Ascending aorta (tissue), 2 donors: ENCODE data around the gene PIR. TPM values are rescaled to one million over a fixed set of nuclear protein-coding genes. Genes with fewer than 3 reads are reported as not detected.

Source experiments
- DNase-seq, 2 donors: peaks; one replicate each; pipeline ENCODE4 v3.0.0-alpha.2; 2019; ENCODE audit warnings: low spot score in 2 of 2
- H3K27ac ChIP-seq, 2 donors: fragments of 200-600 bp; sonication (generic); one replicate each; pipeline ENCODE4 v1.5.1; 2016 to 2017; ENCODE audit warnings: mild to moderate bottlenecking in 1 of 2
- H3K27me3 ChIP-seq: fragments of 200-600 bp; sonication (generic); one replicate; pipeline ENCODE4 v1.5.1; 2017
- H3K36me3 ChIP-seq, 2 donors: fragments of 200-600 bp; sonication (generic); one replicate each; pipeline ENCODE4 v1.5.1; 2016
- H3K4me1 ChIP-seq, 2 donors: fragments of 200-600 bp; sonication (generic); one replicate each; pipeline ENCODE4 v1.5.1; 2016 to 2017; ENCODE audit warnings: mild to moderate bottlenecking in 1 of 2
- H3K4me3 ChIP-seq, 2 donors: fragments of 200-600 bp; sonication (generic); one replicate each; pipeline ENCODE4 v1.5.1; 2016 to 2017; ENCODE audit warnings: mild to moderate bottlenecking in 1 of 2
- H3K9me3 ChIP-seq, 2 donors: fragments of 200-600 bp; sonication (generic); one replicate each; pipeline ENCODE4 v1.5.1; 2016
- CTCF ChIP-seq, 3 experiments: fragments of 200-600 bp in 2 of 3; fragments of 450-650 bp in 1 of 3; sonication (generic) in 2 of 3; IDR thresholded peaks; one replicate each; pipeline ENCODE4 v1.5.1; 2016 to 2019; ENCODE audit warnings: antibody characterized with exemption in 3 of 3, mild to moderate bottlenecking in 1 of 3, moderate library complexity in 1 of 3
- intact Hi-C: fragments of 100-400 bp; cut with DNase I; formaldehyde crosslinking; loops from one replicate; pipeline ENCODE4 v1.15.1; 2023
- total RNA-seq: library from RNA; depleted of rRNA; stranded (reverse); fragments of >200 nt; gene quantifications from one replicate; pipeline ENCODE4 v1.1.0, GENCODE V29; 2016

Gene PIR
- total RNA-seq, 1 donor from 2014 or later: 14.6 TPM

- Histone ChIP-seq H3K4me3 (no peak overlapping the region), H3K4me1 (no peaks in the 10 kb centered on the region), H3K9me3 (no peaks in the 10 kb centered on the region), H3K36me3 (no peaks in the 10 kb centered on the region), H3K27me3 (no peaks in the 10 kb centered on the region), H3K27ac (no peak overlapping the region)
- TF ChIP-seq CTCF (IDR thresholded peaks at IDR 0.05): no peak
- no peak for DNase-seq
- intact Hi-C loops: no loop called here
Observed at GRCh38 chrX:15509845-15510244, 16.7 kb upstream of the PIR start.

DNA sequence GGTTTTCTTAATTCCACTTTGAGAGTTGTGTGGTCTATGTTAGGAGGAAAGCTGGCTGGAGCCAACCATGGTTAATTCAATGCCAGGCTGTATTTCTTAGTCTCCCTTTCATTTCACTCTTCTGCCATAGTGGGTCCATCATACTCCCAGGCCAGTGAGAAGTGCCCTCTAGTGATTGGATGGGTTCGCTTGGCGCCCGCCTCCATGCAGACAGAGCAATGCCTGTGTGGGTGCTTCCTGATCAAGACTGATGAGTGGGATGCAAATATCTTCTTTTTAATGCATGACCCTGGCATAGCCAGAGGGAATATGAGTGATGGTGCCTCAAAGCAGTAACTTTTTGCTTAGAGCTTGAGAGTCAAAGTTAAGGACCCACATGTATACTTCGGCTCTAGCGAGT lies 13.9 kb upstream of the PIR start:
- no peak for DNase-seq
- no peak for TF ChIP-seq CTCF (IDR thresholded peaks at IDR 0.05)
- Histone ChIP-seq H3K36me3 (no peaks in the 10 kb centered on the region), H3K9me3 (no peaks in the 10 kb centered on the region), H3K27me3 (no peaks in the 10 kb centered on the region), H3K4me1 (no peaks in the 10 kb centered on the region), H3K27ac (no peak overlapping the region), H3K4me3 (no peak overlapping the region)
- intact Hi-C loops: no loop called here

GRCh38 chrX:15505101-15505500 lies 12.0 kb upstream of the PIR start:
- Histone ChIP-seq H3K36me3 (no peaks in the 10 kb centered on the region), H3K4me1 (no peaks in the 10 kb centered on the region), H3K4me3 (no peak overlapping the region), H3K9me3 (no peaks in the 10 kb centered on the region), H3K27me3 (no peaks in the 10 kb centered on the region), H3K27ac (no peak overlapping the region)
- intact Hi-C loops: no loop called here
- no peak for TF ChIP-seq CTCF (IDR thresholded peaks at IDR 0.05)
- no peak for DNase-seq

- Histone ChIP-seq H3K36me3 (no peaks in the 10 kb centered on the region), H3K4me1 (no peaks in the 10 kb centered on the region), H3K27me3 (no peaks in the 10 kb centered on the region), H3K4me3 (no peak overlapping the region), H3K27ac (no peak overlapping the region), H3K9me3 (no peaks in the 10 kb centered on the region)
- intact Hi-C loops: no loop called here
- no peak for TF ChIP-seq CTCF (IDR thresholded peaks at IDR 0.05)
- no peak for DNase-seq
Observed at GRCh38 chrX:15504661-15505060, 11.5 kb upstream of the PIR start.

DNA sequence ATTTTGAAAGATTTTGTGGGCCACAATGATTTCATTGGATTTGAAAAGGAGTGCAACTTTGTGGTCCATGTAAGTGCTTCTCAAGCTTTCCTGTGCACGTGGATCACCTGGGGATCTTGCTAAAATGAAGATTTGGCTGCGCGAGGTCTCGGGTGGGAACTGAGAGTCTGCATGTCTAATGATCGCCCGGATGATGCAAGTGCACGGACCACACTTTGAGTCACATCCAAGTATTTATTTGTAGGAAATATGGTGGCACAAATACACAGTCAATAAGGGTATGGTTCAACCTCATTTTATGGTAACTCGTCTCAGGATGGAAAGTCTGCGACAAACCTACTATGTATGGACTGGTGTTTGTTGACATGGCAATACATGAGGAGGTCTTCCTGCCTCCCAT lies 8.4 kb upstream of the PIR start:
- H3K9me3 ChIP-seq: no peaks in the 10 kb centered on the region
- DNase-seq: no peak
- intact Hi-C loops: no loop called here
- H3K4me3 ChIP-seq: no peak overlapping the region
- no peak overlapping the region for H3K27ac ChIP-seq
- no peak for TF ChIP-seq CTCF (IDR thresholded peaks at IDR 0.05)
- no peaks in the 10 kb centered on the region for H3K36me3 ChIP-seq
- no peaks in the 10 kb centered on the region for H3K4me1 ChIP-seq
- no peaks in the 10 kb centered on the region for H3K27me3 ChIP-seq

DNA sequence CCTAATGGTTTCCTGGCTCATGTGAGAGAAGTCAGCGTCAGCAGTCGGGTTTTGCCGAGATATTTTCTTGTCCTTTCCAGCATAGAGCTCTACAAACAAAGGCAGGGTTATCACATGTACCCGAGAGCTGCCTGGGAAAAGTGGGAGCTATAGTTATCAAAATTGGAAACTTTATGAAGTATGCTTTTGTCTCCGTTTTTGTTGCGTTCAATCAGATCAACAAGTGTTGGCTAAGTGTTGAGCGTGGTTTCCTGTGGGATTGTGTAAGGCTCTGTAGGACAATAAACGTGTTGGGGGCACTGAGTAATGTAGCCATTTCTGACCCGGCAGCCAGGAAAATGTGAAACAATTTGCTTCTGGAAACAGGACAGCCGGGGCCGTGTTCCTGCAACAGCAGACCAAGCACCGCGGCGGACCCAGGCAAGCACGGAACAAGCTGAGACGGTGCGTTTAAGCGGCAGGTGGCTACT lies 7.4 kb upstream of the PIR start, which contains the start of gene BMX:
Gene BMX (plus strand): TSS at position 311 of the 470 bp plus-strand sequence. CDS start 7,547 bp downstream, outside the sequence.
- peak in 1 of 2 donors; percentile 67 for DNase-seq
- intact Hi-C loops: no loop called here
- no peak for TF ChIP-seq CTCF (IDR thresholded peaks at IDR 0.05)
- Histone ChIP-seq H3K27me3 (no peaks in the 10 kb centered on the region), H3K27ac (peak within 1 kb of the TSS in 1 of 2 donors; percentile 6), H3K36me3 (no peaks in the 10 kb centered on the region), H3K4me1 (no peaks in the 10 kb centered on the region), H3K4me3 (peak within 1 kb of the TSS in 1 of 2 donors; percentile 3), H3K9me3 (no peaks in the 10 kb centered on the region)
